ENCODE measurements around the gene ENKD1.

Gene ENKD1

DNA sequence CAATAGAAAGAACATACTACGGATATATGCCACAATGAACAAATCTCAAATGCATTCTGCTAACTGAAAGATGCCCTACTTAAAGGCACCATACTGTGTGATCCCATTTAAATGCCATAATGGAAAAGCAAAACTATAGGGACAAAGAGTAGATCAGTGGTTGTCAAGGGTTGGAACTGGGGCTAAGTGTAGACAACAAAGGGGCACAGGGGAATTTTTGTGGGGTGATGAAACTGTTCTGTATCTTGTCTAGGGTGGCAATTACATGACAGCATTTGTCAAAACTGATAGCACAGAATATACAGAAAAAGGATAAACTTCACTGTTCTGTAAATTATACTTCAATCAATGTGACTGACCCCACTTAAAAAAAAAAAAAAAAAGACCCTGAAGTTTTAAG, 34.9 kb upstream of the ENKD1 start:
- peaks cover 2% of the 10 kb centered on the region for H3K79me1 ChIP-seq (ENCODE audit: low read depth, low read length)
- no CpG with 5 or more reads among the region's 1 CpG for WGBS, 2 donors (ENCODE audit: extremely low coverage in 2 of 2, insufficient read length in 2 of 2, insufficient replicate concordance in 1 of 2)
- peaks cover 3 to 13% of the 10 kb centered on the region in 2 donors for H3K9me3 ChIP-seq (replicated peaks in 1 of 2; ENCODE audit: control insufficient read depth in 2 of 2, insufficient read depth in 1 of 2, low read depth in 1 of 2, low read length in 2 of 2)
- DNase-seq (ENCODE audit: low spot score) = no peak
- no peak overlapping the region for H3K4ac ChIP-seq (ENCODE audit: low read length)
- H3K4me1 ChIP-seq (ENCODE audit: control insufficient read depth in 2 of 2, insufficient read depth in 1 of 2, low read depth in 1 of 2, low read length in 2 of 2) = no peaks in the 10 kb centered on the region
- H2BK120ac ChIP-seq (ENCODE audit: low read depth, low read length) = no peak overlapping the region
- no peaks in the 10 kb centered on the region for H3K27me3 ChIP-seq (ENCODE audit: control insufficient read depth in 3 of 3, insufficient read depth in 3 of 3, low read depth in 1 of 3, low read length in 3 of 3)
- H3K9ac ChIP-seq (ENCODE audit: low read depth, low read length, poor library complexity) = no peak overlapping the region
- no peak overlapping the region for H3K23ac ChIP-seq (ENCODE audit: low read depth, low read length, poor library complexity)
- no peak overlapping the region for H2BK5ac ChIP-seq (ENCODE audit: low read length)
- no peak overlapping the region for H4K91ac ChIP-seq (ENCODE audit: low read depth, low read length, poor library complexity)
- H2BK12ac ChIP-seq (ENCODE audit: low read length) = no peak overlapping the region
- no peak overlapping the region for H3K27ac ChIP-seq (replicated peaks; ENCODE audit: low read length)
- no peak overlapping the region for H2AK5ac ChIP-seq (ENCODE audit: low read depth, low read length)
- H3K14ac ChIP-seq (ENCODE audit: low read length) = no peak overlapping the region
- H2AFZ ChIP-seq (ENCODE audit: low read length) = no peak overlapping the region
- peaks cover 6 to 19% of the 10 kb centered on the region in 2 donors for H3K36me3 ChIP-seq (replicated peaks in 1 of 2; ENCODE audit: control insufficient read depth in 2 of 2, insufficient read depth in 2 of 2, low read length in 2 of 2)
- H3K4me3 ChIP-seq (ENCODE audit: low read length in 2 of 2) = no peak overlapping the region
- no peak overlapping the region for H3K18ac ChIP-seq (ENCODE audit: low read length)
- H4K8ac ChIP-seq (ENCODE audit: low read depth, low read length) = no peak overlapping the region
- no peak overlapping the region for H2BK15ac ChIP-seq (ENCODE audit: low read length)
- no peak overlapping the region for H3K4me2 ChIP-seq (ENCODE audit: insufficient read depth, low read length, poor library complexity, severe bottlenecking)

DNA sequence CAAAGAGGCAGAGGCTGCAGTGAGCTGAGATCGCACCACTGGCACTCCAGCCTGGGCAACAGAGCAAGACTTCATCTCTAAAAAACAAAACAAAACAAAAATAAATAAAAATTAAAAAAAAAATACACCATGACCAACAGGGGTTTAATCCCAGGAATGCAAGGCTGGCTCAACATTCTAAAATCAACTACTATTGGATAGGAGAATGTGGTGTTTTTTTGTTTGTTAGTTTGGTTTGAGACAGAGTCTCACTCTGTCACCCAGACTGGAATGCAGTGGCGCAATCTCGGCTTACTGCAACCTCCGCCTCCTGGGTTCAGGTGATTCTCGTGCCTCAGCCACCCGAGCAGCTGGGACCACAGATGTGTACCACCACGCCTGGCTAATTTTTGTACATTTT, 32.7 kb upstream of the ENKD1 start:
- Histone ChIP-seq H3K4ac (ENCODE audit: low read length) (no peak overlapping the region), H2BK15ac (ENCODE audit: low read length) (no peak overlapping the region), H2AFZ (ENCODE audit: low read length) (no peak overlapping the region), H3K14ac (ENCODE audit: low read length) (no peak overlapping the region), H3K4me1 (ENCODE audit: control insufficient read depth in 2 of 2, insufficient read depth in 1 of 2, low read depth in 1 of 2, low read length in 2 of 2) (no peaks in the 10 kb centered on the region), H3K18ac (ENCODE audit: low read length) (no peak overlapping the region), H4K91ac (ENCODE audit: low read depth, low read length, poor library complexity) (no peak overlapping the region), H3K4me2 (ENCODE audit: insufficient read depth, low read length, poor library complexity, severe bottlenecking) (no peak overlapping the region), H3K79me1 (ENCODE audit: low read depth, low read length) (no peaks in the 10 kb centered on the region), H2AK5ac (ENCODE audit: low read depth, low read length) (no peak overlapping the region), H3K27me3 (ENCODE audit: control insufficient read depth in 3 of 3, insufficient read depth in 3 of 3, low read depth in 1 of 3, low read length in 3 of 3) (no peaks in the 10 kb centered on the region), H3K9ac (ENCODE audit: low read depth, low read length, poor library complexity) (no peak overlapping the region), H4K8ac (ENCODE audit: low read depth, low read length) (no peak overlapping the region), H3K23ac (ENCODE audit: low read depth, low read length, poor library complexity) (no peak overlapping the region), H3K9me3 (replicated peaks in 1 of 2; ENCODE audit: control insufficient read depth in 2 of 2, insufficient read depth in 1 of 2, low read depth in 1 of 2, low read length in 2 of 2) (peaks cover 3 to 13% of the 10 kb centered on the region in 2 donors), H3K27ac (replicated peaks; ENCODE audit: low read length) (no peak overlapping the region), H3K4me3 (ENCODE audit: low read length in 2 of 2) (no peak overlapping the region), H3K36me3 (replicated peaks in 1 of 2; ENCODE audit: control insufficient read depth in 2 of 2, insufficient read depth in 2 of 2, low read length in 2 of 2) (peaks cover 3 to 19% of the 10 kb centered on the region in 2 donors), H2BK5ac (ENCODE audit: low read length) (no peak overlapping the region), H2BK12ac (ENCODE audit: low read length) (no peak overlapping the region), H2BK120ac (ENCODE audit: low read depth, low read length) (no peak overlapping the region)
- whole genome bisulfite sequencing, 2 donors (ENCODE audit: extremely low coverage in 2 of 2, insufficient read length in 2 of 2, insufficient replicate concordance in 1 of 2) = no CpG with 5 or more reads among the region's 7 CpGs
- DNase-seq (ENCODE audit: low spot score) = no peak

DNA sequence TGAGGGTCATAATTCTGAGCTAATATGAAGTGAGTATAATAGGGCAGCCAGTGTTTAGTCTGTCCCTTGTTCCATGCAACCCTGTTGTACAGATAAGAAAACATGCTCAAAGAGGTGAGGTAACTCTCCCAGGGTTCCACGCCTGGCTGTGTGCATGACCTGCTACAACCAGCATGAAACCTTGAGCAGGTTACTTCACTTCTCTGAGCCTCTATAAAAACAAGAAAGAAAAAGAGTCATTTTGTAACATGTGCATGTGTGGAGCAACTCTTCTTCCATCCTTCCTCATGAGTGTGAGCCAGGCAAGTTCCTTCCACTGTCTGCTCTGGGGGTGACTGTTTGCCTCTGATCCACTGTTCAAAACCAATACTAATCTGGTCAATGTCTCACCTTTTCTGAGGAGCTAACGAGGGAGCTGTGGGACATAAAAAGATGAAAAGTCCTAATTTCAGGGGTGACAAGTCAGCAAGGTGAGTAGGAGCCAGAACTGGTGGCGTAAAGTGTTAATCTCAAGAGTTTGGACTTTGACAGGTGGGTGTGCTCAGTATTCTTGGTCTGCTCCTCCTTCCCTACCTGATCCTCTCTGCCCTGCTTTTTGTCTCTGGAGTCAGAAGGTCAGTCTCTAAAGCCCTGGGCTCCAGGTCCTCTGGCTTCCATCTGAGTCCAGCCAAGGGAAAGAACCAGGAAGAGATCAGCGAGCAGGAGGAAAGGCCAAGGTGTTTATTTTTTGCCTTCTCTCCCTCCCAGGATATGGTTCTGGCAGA, 31.1 kb upstream of the ENKD1 start:
- no peak overlapping the region for H3K4me2 ChIP-seq (ENCODE audit: insufficient read depth, low read length, poor library complexity, severe bottlenecking)
- H3K36me3 ChIP-seq (replicated peaks in 1 of 2; ENCODE audit: control insufficient read depth in 2 of 2, insufficient read depth in 2 of 2, low read length in 2 of 2) = peaks cover 3 to 19% of the 10 kb centered on the region in 2 donors
- no peak overlapping the region for H2AK5ac ChIP-seq (ENCODE audit: low read depth, low read length)
- DNase-seq (ENCODE audit: low spot score) = no peak
- no peaks in the 10 kb centered on the region for H3K4me1 ChIP-seq (ENCODE audit: control insufficient read depth in 2 of 2, insufficient read depth in 1 of 2, low read depth in 1 of 2, low read length in 2 of 2)
- H4K8ac ChIP-seq (ENCODE audit: low read depth, low read length) = no peak overlapping the region
- peaks cover 3 to 13% of the 10 kb centered on the region in 2 donors for H3K9me3 ChIP-seq (replicated peaks in 1 of 2; ENCODE audit: control insufficient read depth in 2 of 2, insufficient read depth in 1 of 2, low read depth in 1 of 2, low read length in 2 of 2)
- H3K9ac ChIP-seq (ENCODE audit: low read depth, low read length, poor library complexity) = no peak overlapping the region
- no CpG with 5 or more reads among the region's 4 CpGs for WGBS, 2 donors (ENCODE audit: extremely low coverage in 2 of 2, insufficient read length in 2 of 2, insufficient replicate concordance in 1 of 2)
- no peaks in the 10 kb centered on the region for H3K79me1 ChIP-seq (ENCODE audit: low read depth, low read length)
- no peak overlapping the region for H3K23ac ChIP-seq (ENCODE audit: low read depth, low read length, poor library complexity)
- no peak overlapping the region for H2AFZ ChIP-seq (ENCODE audit: low read length)
- no peak overlapping the region for H3K14ac ChIP-seq (ENCODE audit: low read length)
- no peak overlapping the region for H2BK12ac ChIP-seq (ENCODE audit: low read length)
- no peak overlapping the region for H2BK15ac ChIP-seq (ENCODE audit: low read length)
- no peak overlapping the region for H3K4ac ChIP-seq (ENCODE audit: low read length)
- H3K18ac ChIP-seq (ENCODE audit: low read length) = no peak overlapping the region
- H2BK120ac ChIP-seq (ENCODE audit: low read depth, low read length) = no peak overlapping the region
- H4K91ac ChIP-seq (ENCODE audit: low read depth, low read length, poor library complexity) = no peak overlapping the region
- no peak overlapping the region for H2BK5ac ChIP-seq (ENCODE audit: low read length)
- H3K27me3 ChIP-seq (ENCODE audit: control insufficient read depth in 3 of 3, insufficient read depth in 3 of 3, low read depth in 1 of 3, low read length in 3 of 3) = no peaks in the 10 kb centered on the region
- no peak overlapping the region for H3K27ac ChIP-seq (replicated peaks; ENCODE audit: low read length)
- H3K4me3 ChIP-seq (ENCODE audit: low read length in 2 of 2) = no peak overlapping the region

DNA sequence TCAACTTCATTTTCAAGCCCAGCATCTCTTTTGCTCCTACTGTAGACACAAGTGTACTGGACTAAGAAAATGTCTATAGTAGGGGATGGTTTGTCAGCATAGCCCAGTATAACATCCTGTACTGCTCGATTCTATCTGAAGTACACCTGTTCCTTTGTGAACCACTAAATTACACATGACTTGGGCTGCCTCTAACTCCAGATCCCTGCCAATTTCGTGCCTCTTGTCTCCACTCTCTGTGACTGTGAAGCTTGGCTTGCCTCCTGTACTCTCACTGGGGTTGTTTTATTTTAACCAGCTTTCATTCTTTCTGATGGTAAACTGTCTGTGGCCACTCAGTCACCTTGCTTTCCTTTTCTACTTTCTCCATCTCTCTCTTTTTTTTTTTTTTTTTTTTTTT, 28.1 kb upstream of the ENKD1 start:
- H4K8ac ChIP-seq (ENCODE audit: low read depth, low read length) = no peak overlapping the region
- H3K4ac ChIP-seq (ENCODE audit: low read length) = no peak overlapping the region
- H3K4me1 ChIP-seq (ENCODE audit: control insufficient read depth in 2 of 2, insufficient read depth in 1 of 2, low read depth in 1 of 2, low read length in 2 of 2) = no peaks in the 10 kb centered on the region
- H3K79me1 ChIP-seq (ENCODE audit: low read depth, low read length) = no peaks in the 10 kb centered on the region
- WGBS, 2 donors (ENCODE audit: extremely low coverage in 2 of 2, insufficient read length in 2 of 2, insufficient replicate concordance in 1 of 2) = no CpG with 5 or more reads among the region's 2 CpGs
- H3K23ac ChIP-seq (ENCODE audit: low read depth, low read length, poor library complexity) = no peak overlapping the region
- no peak overlapping the region for H2AFZ ChIP-seq (ENCODE audit: low read length)
- no peak overlapping the region for H4K91ac ChIP-seq (ENCODE audit: low read depth, low read length, poor library complexity)
- H2BK12ac ChIP-seq (ENCODE audit: low read length) = no peak overlapping the region
- peaks cover 0 to 9% of the 10 kb centered on the region in 2 donors for H3K9me3 ChIP-seq (replicated peaks in 1 of 2; ENCODE audit: control insufficient read depth in 2 of 2, insufficient read depth in 1 of 2, low read depth in 1 of 2, low read length in 2 of 2)
- H3K4me2 ChIP-seq (ENCODE audit: insufficient read depth, low read length, poor library complexity, severe bottlenecking) = no peak overlapping the region
- H3K27ac ChIP-seq (replicated peaks; ENCODE audit: low read length) = no peak overlapping the region
- H2BK15ac ChIP-seq (ENCODE audit: low read length) = no peak overlapping the region
- H2BK5ac ChIP-seq (ENCODE audit: low read length) = no peak overlapping the region
- H3K9ac ChIP-seq (ENCODE audit: low read depth, low read length, poor library complexity) = no peak overlapping the region
- peaks cover 5 to 26% of the 10 kb centered on the region in 2 donors for H3K36me3 ChIP-seq (replicated peaks in 1 of 2; ENCODE audit: control insufficient read depth in 2 of 2, insufficient read depth in 2 of 2, low read length in 2 of 2)
- no peak for DNase-seq (ENCODE audit: low spot score)
- H3K27me3 ChIP-seq (ENCODE audit: control insufficient read depth in 3 of 3, insufficient read depth in 3 of 3, low read depth in 1 of 3, low read length in 3 of 3) = no peaks in the 10 kb centered on the region
- H3K4me3 ChIP-seq (ENCODE audit: low read length in 2 of 2) = no peak overlapping the region
- H2BK120ac ChIP-seq (ENCODE audit: low read depth, low read length) = no peak overlapping the region
- no peak overlapping the region for H2AK5ac ChIP-seq (ENCODE audit: low read depth, low read length)
- H3K18ac ChIP-seq (ENCODE audit: low read length) = no peak overlapping the region
- no peak overlapping the region for H3K14ac ChIP-seq (ENCODE audit: low read length)

Measured in neuronal stem cell (in vitro differentiated cells).